HG02642 (cell line): Measurements from ENCODE around the gene MRPL53.
"Not testable (repeated sequence)": the region's sequence is repeated elsewhere in the genome, so short reads cannot be mapped to it uniquely, and the experiment has no call there.

Experiments used
- ATAC-seq: cut with Tn5 transposase; IDR thresholded peaks from one replicate; pipeline ENCODE4 v1.9.1; 2021; ENCODE audit warnings: mild to moderate bottlenecking; ENCODE audit not compliant: unreplicated experiment, poor library complexity

MRPL53 gene

GRCh38 chr2:74482801-74483674 is 10.6 kb upstream of the MRPL53 start, which contains the start of the genes CCDC142 and TTC31:
Gene CCDC142 (minus strand): TSS chr2:74482998. CDS start chr2:74482837, 161 bp downstream.
Gene TTC31 (plus strand): TSS chr2:74483081. CDS start chr2:74483096, 15 bp downstream.
- ATAC-seq = peak; percentile 90

GRCh38 chr2:74481961-74482800 is 9.7 kb upstream of the MRPL53 start:
- ATAC-seq = peak; percentile 43

- no peak for ATAC-seq
These were observed 9.0 kb upstream of the MRPL53 start for GRCh38 chr2:74481431-74481830.

- ATAC-seq = no peak
These were observed 2.4 kb upstream of the MRPL53 start for GRCh38 chr2:74474899-74475298.

GRCh38 chr2:74474481-74474880 is 2.0 kb upstream of the MRPL53 start:
- no peak for ATAC-seq

- ATAC-seq = no peak
These were observed 422 bp upstream of the MRPL53 start for GRCh38 chr2:74472945-74473258.

- ATAC-seq = no peak
These were observed 981 bp downstream of the MRPL53 start for GRCh38 chr2:74471332-74472065.

GRCh38 chr2:74470742-74471141 is 1.7 kb downstream of the MRPL53 start:
- ATAC-seq = not testable (repeated sequence)

- peak; percentile 5 for ATAC-seq
These were observed 8.1 kb downstream of the MRPL53 start for GRCh38 chr2:74464406-74464805.

GRCh38 chr2:74462786-74463105 is 9.7 kb downstream of the MRPL53 start:
- ATAC-seq = no peak

- ATAC-seq = no peak
These were observed 10.3 kb downstream of the MRPL53 start for GRCh38 chr2:74462054-74462785.

- ATAC-seq = no peak
These were observed 11.1 kb downstream of the MRPL53 start for GRCh38 chr2:74461187-74462053.

GRCh38 chr2:74460187-74460586 is 12.3 kb downstream of the MRPL53 start:
- ATAC-seq = not testable (repeated sequence)

GRCh38 chr2:74459503-74460118 is 12.9 kb downstream of the MRPL53 start:
- not testable (repeated sequence) for ATAC-seq

GRCh38 chr2:74458938-74459363 is 13.5 kb downstream of the MRPL53 start:
- no peak for ATAC-seq

GRCh38 chr2:74458132-74458937 is 14.1 kb downstream of the MRPL53 start, which contains the start of gene WBP1:
Gene WBP1 (plus strand): TSS chr2:74458438. CDS start chr2:74458603, 165 bp downstream.
- ATAC-seq = peak; percentile 86

- peak; percentile 39 for ATAC-seq
These were observed 14.8 kb downstream of the MRPL53 start for GRCh38 chr2:74457549-74458131.
